ENCODE results near the gene TMEM151B. TPM values are rescaled to one million over a fixed set of nuclear protein-coding genes. Genes with fewer than 3 reads are reported as not detected.

TMEM151B gene
- total and polyA plus RNA-seq, 2 of the 4 experiments (the other 2 are of a cell fraction): not detected

- Histone ChIP-seq H3K4me2 (ENCODE audit: low read depth, low read length) (no peak overlapping the region), H2BK120ac (ENCODE audit: low read depth, low read length) (no peak overlapping the region), H2AK5ac (ENCODE audit: low read depth, low read length) (no peak overlapping the region), H3K36me3 (ENCODE audit: control insufficient read depth, insufficient read depth, low read length) (no peaks in the 10 kb centered on the region), H4K20me1 (ENCODE audit: insufficient read depth, low read length) (no peaks in the 10 kb centered on the region; the same call in 1 of the 2 replicates), H3K4me3 (ENCODE audit: insufficient read depth, low read depth, low read length) (no peak overlapping the region), H3K27me3 (ENCODE audit: control insufficient read depth, insufficient read depth, low read length) (peaks cover 60% of the 10 kb centered on the region), H3K9ac (ENCODE audit: low read depth, low read length) (no peak overlapping the region), H3K4ac (ENCODE audit: low read depth, low read length) (no peak overlapping the region), H3K9me3 (ENCODE audit: control insufficient read depth, insufficient read depth, low read length) (no peaks in the 10 kb centered on the region), H3K14ac (replicated peaks; ENCODE audit: low read depth, low read length) (no peak overlapping the region), H2BK5ac (ENCODE audit: low read depth, low read length, poor library complexity, severe bottlenecking) (no peak overlapping the region), H2BK20ac (ENCODE audit: low read depth, low read length) (no peak overlapping the region), H3K79me1 (ENCODE audit: low read depth in 1 of 2, low read length in 2 of 2) (no peaks in the 10 kb centered on the region), H2BK15ac (ENCODE audit: low read depth, low read length) (no peak overlapping the region), H3K27ac (ENCODE audit: insufficient read depth, low read length) (no peak overlapping the region), H3K18ac (ENCODE audit: low read depth, low read length) (no peak overlapping the region), H3K23ac (ENCODE audit: low read depth, low read length) (no peak overlapping the region), H2AK9ac (replicated peaks; ENCODE audit: low read depth, low read length, poor library complexity) (no peak overlapping the region), H3K4me1 (ENCODE audit: control insufficient read depth, insufficient read depth, low read length) (no peaks in the 10 kb centered on the region), H3K56ac (ENCODE audit: extremely low read depth, insufficient read depth, low read length) (no peak overlapping the region), H3K9me1 (ENCODE audit: insufficient read depth, low read length) (peaks cover 4% of the 10 kb centered on the region; the same call in 1 of the 2 replicates), H2AFZ (replicated peaks; ENCODE audit: low read length, poor library complexity) (no peak overlapping the region), H4K5ac (ENCODE audit: low read depth, low read length) (no peak overlapping the region), H4K8ac (ENCODE audit: low read depth in 2 of 2, low read length in 2 of 2) (no peak overlapping the region), H4K91ac (ENCODE audit: insufficient read depth, low read depth, low read length) (no peak overlapping the region)
- dilution Hi-C loops (cut with HindIII; ENCODE audit: low sequenced_read_pairs, unreplicated experiment): no loop called here
- no peak for DNase-seq
- intact Hi-C loops (cut with micrococcal nuclease): no loop called here
- in situ Hi-C loops (cut with MboI; ENCODE audit: low sequenced_read_pairs): no loop called here
- TF ChIP-seq POLR2A (IDR thresholded peaks at IDR 0.05; ENCODE audit: low read depth, low read length) (no peak), FOS (IDR thresholded peaks at IDR 0.05; ENCODE audit: low read depth, low read length) (no peak)
- no peak for ATAC-seq (ENCODE audit: low read depth)
- ChIA-PET POLR2A (ENCODE audit: unreplicated experiment) (no interaction called here), CTCF (no interaction called here)
- WGBS, 2 experiments (ENCODE audit: extremely low coverage in 2 of 2, insufficient read length in 1 of 2): 89% methylated on average over 3 of the region's 7 CpGs; no CpG with 5 or more reads in 1 of the 2 experiments
- BruUV-seq (replicated peaks): no TSS peak
Observed at GRCh38 chr6:44277763-44278162, 7.5 kb downstream of the TMEM151B start.
